Umbilical cord (tissue), 1 donor: ENCODE measurements around the gene TRMT10C. TPM values are rescaled to one million over a fixed set of nuclear protein-coding genes. Genes with fewer than 3 reads are reported as not detected.

Source experiments
- total RNA-seq: library from RNA; depleted of rRNA; stranded (reverse); fragments of >200 nt; gene quantifications from one replicate; pipeline ENCODE4 v1.2.3, GENCODE V29; 2014; ENCODE audit warnings: low replicate concordance; ENCODE audit not compliant: insufficient read depth

TRMT10C gene
- total RNA-seq, 1 donor from 2014 or later, result 16.1 TPM

Other genes starting within 250 kb of the TRMT10C start
- gene IMPG2, start 241.3 kb upstream of the TRMT10C start, total RNA-seq, result 2.6 TPM
- gene SENP7, start 48.7 kb upstream of the TRMT10C start, total RNA-seq, result 34.7 TPM
- gene PCNP, start 12.3 kb downstream of the TRMT10C start, total RNA-seq, result 141 TPM
- gene ZBTB11, start 115.3 kb downstream of the TRMT10C start, total RNA-seq, result 24.8 TPM
- gene RPL24, start 124.8 kb downstream of the TRMT10C start, total RNA-seq, result 2,234 TPM
- gene CEP97, start 162.7 kb downstream of the TRMT10C start, total RNA-seq, result 19.3 TPM
- 13.5 TPM for gene NXPE3, start 217.3 kb downstream of the TRMT10C start, total RNA-seq